Frontal cortex (tissue), 4 donors: ENCODE measurements around the gene DAZAP1. TPM values are rescaled to one million over a fixed set of nuclear protein-coding genes. Genes with fewer than 3 reads are reported as not detected.

ENCODE experiments used
- DNase-seq, 2 donors: peaks; one replicate each; pipeline ENCODE4 v3.0.0; 2012; ENCODE audit warnings: low spot score in 2 of 2
- FAIRE-seq: peaks from 2 replicates; lab custom pipeline; 2012; peaks lifted over from hg19 to GRCh38; lab: Jason Lieb, UNC
- total RNA-seq: library from RNA; depleted of rRNA; stranded (reverse); fragments of >200 nt; gene quantifications from one replicate; pipeline ENCODE4 v1.2.3, GENCODE V29; 2014
- donor health status: control.
- donor health status: control.
- donor health status: control.

The DAZAP1 gene
- 43.6 TPM for total RNA-seq

GRCh38 chr19:1407528-1408299, at the start of gene DAZAP1:
DAZAP1 (plus strand) TSS chr19:1407586; CDS start chr19:1407774, 188 bp downstream.
- no peak for DNase-seq
- FAIRE-seq, result no peak

GRCh38 chr19:1360126-1360817, 47.1 kb upstream of the DAZAP1 start:
- FAIRE-seq (no peak), DNase-seq (no peak)

- peak; percentile 74 to 79 for DNase-seq
These were observed 46.4 kb upstream of the DAZAP1 start for GRCh38 chr19:1360818-1361461.

DNA sequence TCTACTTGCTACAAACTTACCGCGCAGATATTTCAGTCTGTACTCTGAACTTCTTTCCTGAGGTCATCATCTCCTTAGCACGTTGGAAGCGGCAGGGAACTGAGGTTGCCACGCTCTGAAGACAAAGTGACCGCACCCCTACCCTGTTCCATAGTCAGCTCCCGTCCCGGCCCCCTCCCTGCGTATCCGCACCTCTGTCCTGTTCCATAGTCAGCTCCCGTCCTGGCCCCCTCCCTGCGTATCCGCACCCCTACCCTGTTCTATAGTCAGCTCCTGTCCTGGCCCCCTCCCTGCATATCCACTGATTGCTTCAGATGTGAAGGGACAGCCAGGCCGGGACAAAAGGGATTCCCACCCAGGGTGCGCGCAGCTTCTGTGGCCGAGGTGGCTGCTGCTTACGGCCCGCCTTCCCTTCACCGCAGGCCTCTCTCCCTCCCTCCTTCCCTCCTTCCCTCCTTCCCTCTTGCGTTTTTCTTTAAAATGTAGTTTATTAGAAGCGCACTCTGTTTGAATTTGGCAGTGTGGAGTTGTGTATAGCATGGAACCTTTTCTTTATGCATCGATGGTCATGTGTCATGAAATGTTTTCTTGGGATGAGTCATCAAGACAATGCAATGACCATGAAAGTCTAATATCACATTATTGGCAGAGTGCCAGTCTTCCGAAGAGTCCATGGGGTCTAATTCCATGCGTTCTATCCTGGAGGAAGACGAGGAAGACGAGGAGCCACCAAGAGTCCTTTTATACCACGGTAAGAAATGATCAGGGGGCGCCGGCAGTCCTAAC, 45.6 kb upstream of the DAZAP1 start:
- DNase-seq (no peak), FAIRE-seq (no peak)

More at GRCh38 chr19:1360818-1361461, 46.4 kb upstream of the DAZAP1 start:
- no peak for FAIRE-seq

DNA sequence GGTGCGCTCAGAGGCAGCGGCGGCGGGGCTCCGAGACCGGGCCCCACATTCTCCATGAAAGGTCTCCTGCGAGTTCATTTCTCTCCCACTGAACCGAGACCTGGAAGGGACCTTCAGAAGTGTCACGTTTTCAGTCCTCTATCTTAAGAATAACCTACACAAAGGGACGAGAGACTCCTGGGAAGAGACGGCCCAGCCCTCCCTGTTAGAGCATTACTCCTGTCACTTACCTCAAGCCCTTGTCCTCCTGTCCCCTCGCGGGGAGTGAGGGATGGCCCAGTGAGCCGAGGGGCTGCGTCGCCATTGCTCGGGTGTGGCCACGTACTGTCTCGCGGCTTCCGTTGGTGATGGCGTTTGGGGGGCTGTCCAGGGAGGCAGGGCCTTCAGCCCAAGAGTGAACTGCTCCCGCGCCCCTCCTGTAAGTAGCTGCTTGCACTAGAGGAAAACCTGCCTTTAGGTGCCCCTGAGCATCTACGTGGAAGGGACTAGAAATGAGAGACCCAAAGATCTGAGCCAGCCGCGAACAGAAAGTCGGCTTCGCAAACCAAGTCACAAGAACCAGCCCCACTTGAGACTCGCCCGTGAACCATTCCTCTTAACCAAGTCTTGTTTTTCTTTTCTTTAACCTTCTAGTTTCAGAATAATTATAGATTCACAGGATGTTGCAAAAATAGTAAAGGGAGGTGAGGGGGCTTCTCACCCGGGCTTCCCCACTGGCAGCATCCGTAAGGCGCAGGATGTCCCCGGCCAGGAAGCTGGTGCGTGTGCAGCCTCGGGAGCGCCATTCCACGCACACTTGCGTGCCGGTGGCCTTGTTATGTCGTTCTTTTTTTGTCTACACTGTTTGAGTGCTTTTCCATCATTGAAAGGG, 44.8 kb upstream of the DAZAP1 start:
- no peak for FAIRE-seq
- DNase-seq, result no peak

DNA sequence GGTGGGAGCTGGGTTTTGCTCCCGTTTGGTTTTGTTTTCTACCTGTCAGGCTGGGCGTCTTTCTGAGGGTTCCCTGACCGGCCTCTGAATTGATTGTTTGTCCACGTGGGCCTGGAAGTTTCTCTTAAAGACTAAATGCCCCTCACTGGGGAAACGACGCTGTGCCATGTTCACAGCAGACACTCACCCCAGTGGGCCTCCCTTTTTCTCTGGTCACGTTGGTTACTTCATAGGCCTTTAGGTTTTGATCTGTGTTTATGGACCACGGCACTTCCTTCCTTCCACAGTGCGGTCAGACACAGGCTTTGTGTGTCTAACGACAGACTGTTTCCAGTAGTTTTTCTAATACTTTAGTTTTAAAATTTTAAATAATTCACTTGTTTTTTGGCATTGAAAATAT, 43.8 kb upstream of the DAZAP1 start:
- FAIRE-seq, result no peak
- DNase-seq, result no peak

GRCh38 chr19:1364070-1364704, 43.2 kb upstream of the DAZAP1 start:
- FAIRE-seq, result no peak
- no peak for DNase-seq

DNA sequence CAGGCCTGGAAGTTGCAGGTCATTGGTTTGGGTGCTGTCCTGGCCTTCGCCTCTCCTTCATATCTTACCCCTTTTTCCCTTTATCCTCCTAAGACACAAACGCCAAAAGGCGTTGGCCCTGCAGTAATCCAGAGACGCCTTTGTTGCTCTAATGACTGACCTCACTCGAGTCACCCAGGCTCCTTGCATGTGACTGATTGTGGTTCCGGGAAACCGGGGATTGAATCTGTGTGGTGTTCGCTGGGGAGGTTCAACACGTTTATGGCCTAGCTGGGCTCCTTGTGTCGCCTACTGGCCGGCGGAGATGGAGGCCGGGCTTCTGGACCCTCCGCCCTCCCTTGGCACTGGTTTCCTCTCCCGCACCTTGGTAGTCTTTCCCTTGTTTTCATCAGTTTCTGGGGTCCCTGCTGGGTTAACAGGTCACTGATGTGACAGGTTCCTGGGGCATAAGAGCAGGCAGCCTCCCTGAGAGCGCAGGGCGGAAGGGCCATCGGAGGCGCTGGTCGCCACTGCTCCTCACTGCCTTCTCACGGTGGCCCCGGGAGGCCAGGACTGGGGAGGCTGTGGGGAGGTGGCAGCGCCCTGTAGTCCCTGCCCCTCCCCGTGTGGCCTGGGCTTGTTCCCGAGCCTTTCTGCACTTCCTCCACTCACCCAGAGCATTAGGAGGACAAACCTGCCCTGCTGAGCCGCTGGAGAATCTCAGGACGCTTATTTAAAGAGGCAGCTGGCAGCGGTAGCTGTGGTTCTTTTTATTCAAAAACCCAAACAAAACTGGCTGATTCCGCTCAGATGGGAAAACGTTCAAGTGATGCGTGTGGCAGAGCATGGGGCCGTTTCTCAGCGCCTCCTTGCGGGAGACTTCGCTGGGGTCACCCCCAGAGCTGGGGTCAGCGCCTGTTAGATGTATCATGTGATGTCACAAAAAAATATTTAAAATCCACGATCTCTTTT, 41.8 kb upstream of the DAZAP1 start:
- no peak for FAIRE-seq
- DNase-seq, result no peak

GRCh38 chr19:1366296-1366695, 41.1 kb upstream of the DAZAP1 start:
- DNase-seq, result no peak
- FAIRE-seq, result no peak

DNA sequence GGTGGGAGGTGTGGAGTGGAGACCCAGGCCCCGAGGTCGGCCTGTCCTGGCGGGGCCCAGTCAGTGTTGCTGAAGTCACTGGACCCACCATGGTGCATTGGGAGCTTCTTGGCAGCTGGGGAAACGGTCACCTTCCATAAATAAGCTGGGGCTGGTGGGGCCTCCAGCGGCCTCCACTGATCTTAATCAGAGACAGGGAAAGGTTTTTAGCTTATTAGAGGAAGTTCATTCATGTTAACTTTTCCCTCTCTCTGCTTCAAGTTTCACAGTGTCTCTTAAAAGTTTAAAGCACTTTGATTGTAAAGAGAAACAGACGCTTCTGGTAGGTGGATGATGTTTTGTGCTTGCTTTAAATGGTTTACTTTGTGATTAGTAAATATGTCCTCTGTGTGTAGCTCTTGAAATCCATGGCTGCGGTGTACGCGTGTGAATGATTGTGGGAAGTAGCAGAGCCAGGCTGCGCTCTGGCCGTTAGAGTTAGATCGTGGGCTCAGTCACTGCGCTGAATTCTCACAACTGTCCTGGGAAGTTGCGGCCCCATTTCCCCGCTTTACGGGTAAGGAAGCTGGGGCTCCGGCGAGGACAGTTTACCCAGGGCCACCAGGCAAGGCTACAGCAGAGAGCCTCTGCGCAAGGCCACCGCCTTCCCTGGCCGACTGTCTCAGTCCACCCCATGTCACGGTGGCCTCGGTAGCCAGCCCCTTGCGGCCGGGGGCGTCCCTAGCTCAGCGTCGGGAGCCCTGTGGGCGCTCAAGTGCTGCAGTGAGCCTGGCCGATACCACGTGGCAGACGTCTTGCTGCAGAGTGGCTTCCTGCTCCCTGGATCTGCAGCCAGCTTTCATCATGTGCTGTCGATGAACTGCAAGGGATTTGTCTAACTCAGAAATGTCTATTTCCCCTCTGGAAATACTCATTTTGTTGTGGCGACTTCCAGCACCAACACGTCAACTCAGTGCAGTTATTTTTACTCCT, 40.2 kb upstream of the DAZAP1 start:
- FAIRE-seq (no peak), DNase-seq (no peak)

- FAIRE-seq (no peak), DNase-seq (no peak)
These were observed 38.1 kb upstream of the DAZAP1 start for GRCh38 chr19:1369214-1369805.

GRCh38 chr19:1370579-1371361, 36.6 kb upstream of the DAZAP1 start:
- FAIRE-seq, result no peak

GRCh38 chr19:1373042-1373533, 34.3 kb upstream of the DAZAP1 start:
- no peak for DNase-seq
- FAIRE-seq, result no peak

More at GRCh38 chr19:1370579-1371361, 36.6 kb upstream of the DAZAP1 start:
- no peak for DNase-seq

DNA sequence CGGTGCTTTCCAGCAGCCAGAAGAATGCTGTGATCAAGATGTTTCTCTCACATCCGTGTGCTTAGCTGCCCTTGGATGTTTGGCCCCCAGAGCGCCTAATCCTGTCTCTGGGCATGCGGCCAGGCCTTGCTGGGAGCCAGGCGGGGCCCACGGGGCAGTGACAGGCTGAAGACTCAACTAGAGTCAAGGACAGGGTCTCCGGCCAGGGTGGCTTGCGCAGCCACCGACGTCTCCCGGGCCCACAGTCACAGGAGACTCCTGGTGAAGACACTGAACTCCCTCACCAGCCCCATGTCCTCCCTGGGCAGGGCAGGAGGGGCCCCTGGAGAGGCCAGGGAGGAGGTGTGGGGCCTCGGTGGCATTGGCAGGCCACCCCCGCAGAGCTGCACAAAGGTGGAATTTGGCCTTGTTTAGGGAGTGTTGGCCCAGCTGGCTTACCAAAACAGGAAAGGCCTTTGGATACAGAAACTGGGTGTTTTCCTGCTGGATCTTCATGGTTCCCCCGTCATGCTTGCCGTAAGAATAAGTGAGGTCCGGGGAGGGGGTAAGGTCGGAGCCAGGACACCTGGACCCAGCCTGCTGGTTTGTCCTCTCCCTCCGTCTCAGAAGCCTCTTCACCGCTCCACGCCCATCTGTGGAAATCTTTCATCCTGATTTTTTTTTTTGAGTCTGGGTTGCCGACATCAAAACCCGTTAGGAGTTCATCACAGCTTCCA, 33.7 kb upstream of the DAZAP1 start:
- DNase-seq (peak; percentile 66 to 67), FAIRE-seq (no peak)

- DNase-seq, result no peak
- no peak for FAIRE-seq
These were observed 33.2 kb upstream of the DAZAP1 start for GRCh38 chr19:1374250-1374577.
